Endothelial cell of umbilical vein (primary cell): ENCODE data around the gene C19orf33. TPM values are rescaled to one million over a fixed set of nuclear protein-coding genes. Genes with fewer than 3 reads are reported as not detected.

Experiments
- BruUV-seq: library from RNA; stranded (reverse); fragments of 400-500 nt; replicated peaks from 2 replicates; lab custom pipeline; 2021; lab: Mats Ljungman, UMichigan
- CTCF ChIA-PET: fragments of 300-600, 350-600 bp; sonication (Branson Sonifier 250); formaldehyde crosslinking; loops from one replicate; lab custom pipeline; 2021; ENCODE audit warnings: antibody characterized with exemption, inconsistent platforms; lab: Charles Lee
- POLR2A ChIA-PET: fragments of 300-600, 350-600 bp; sonication (Branson Sonifier 250); formaldehyde crosslinking; loops from one replicate; lab custom pipeline; 2021; ENCODE audit warnings: antibody characterized with exemption, inconsistent platforms; lab: Charles Lee
- DNase-seq: peaks from one replicate; pipeline ENCODE4 v3.0.0-alpha.2; 2011; ENCODE audit warnings: low read depth, low spot score
- FAIRE-seq: peaks from 2 replicates; lab custom pipeline; 2011; peaks lifted over from hg19 to GRCh38; lab: Jason Lieb, UNC
- H2AFZ ChIP-seq: 2 replicates; pipeline ENCODE4 v1.6.0; 2012; ENCODE audit warnings: low read depth, low read length, control low read depth, inconsistent platforms
- H3K27ac ChIP-seq: 2 replicates; pipeline ENCODE4 v1.5.1; 2011; ENCODE audit warnings: low read depth, mild to moderate bottlenecking, control low read depth, low read length, moderate library complexity; ENCODE audit not compliant: insufficient read depth
- H3K27me3 ChIP-seq, 2 experiments: 2 replicates each; pipeline versions ENCODE4 v1.6.0 to v1.6.1; 2011; ENCODE audit warnings: low read length in 2 of 2, mixed read lengths in 1 of 2; ENCODE audit not compliant: control insufficient read depth in 2 of 2, insufficient read depth in 2 of 2
- H3K36me3 ChIP-seq, 2 experiments: 2 replicates in 1 of 2; 3 replicates in 1 of 2; pipeline ENCODE4 v1.5.1; 2011; ENCODE audit warnings: low read length in 2 of 2, mild to moderate bottlenecking in 1 of 2, moderate library complexity in 1 of 2; ENCODE audit not compliant: control insufficient read depth in 2 of 2, insufficient read depth in 2 of 2; ENCODE audit errors: extremely low read depth in 1 of 2
- H3K4me1 ChIP-seq: 3 replicates; pipeline ENCODE4 v1.5.1; 2011; ENCODE audit warnings: mild to moderate bottlenecking, low read length; ENCODE audit not compliant: control insufficient read depth, insufficient read depth; ENCODE audit errors: extremely low read depth
- H3K4me2 ChIP-seq: 2 replicates; pipeline ENCODE4 v1.6.1; 2011; ENCODE audit warnings: low read length, control low read depth, mixed read lengths; ENCODE audit not compliant: insufficient read depth
- H3K4me3 ChIP-seq, 3 experiments: fragments of 200-600 bp in 1 of 3; sonication (generic), shearing (Covaris generic) in 1 of 3; replicated peaks in 1 of 3; 2 replicates each; pipeline ENCODE4 v1.5.1; 2011 to 2016; ENCODE audit warnings: control low read depth in 3 of 3, low read length in 3 of 3, mild to moderate bottlenecking in 2 of 3, inconsistent platforms in 1 of 3, low read depth in 1 of 3, moderate library complexity in 1 of 3; ENCODE audit not compliant: insufficient read depth in 1 of 3
- H3K79me2 ChIP-seq: 2 replicates; pipeline ENCODE4 v1.6.0; 2012; ENCODE audit warnings: low read length, inconsistent platforms; ENCODE audit not compliant: control insufficient read depth, insufficient read depth
- H3K9ac ChIP-seq: replicated peaks from 2 replicates; pipeline ENCODE3; 2011; ENCODE audit warnings: low read length, control low read depth; ENCODE audit not compliant: insufficient read depth; ENCODE audit errors: extremely low read depth
- H3K9me1 ChIP-seq: replicated peaks from 3 replicates; pipeline ENCODE4 v1.6.0; 2011; ENCODE audit warnings: mild to moderate bottlenecking, low read length; ENCODE audit not compliant: control insufficient read depth, insufficient read depth; ENCODE audit errors: extremely low read depth
- H3K9me3 ChIP-seq: replicated peaks from 2 replicates; pipeline ENCODE4 v1.5.1; 2012; ENCODE audit warnings: low read length, inconsistent platforms; ENCODE audit not compliant: control insufficient read depth, insufficient read depth
- H4K20me1 ChIP-seq: replicated peaks from 2 replicates; pipeline ENCODE3; 2011; ENCODE audit warnings: mild to moderate bottlenecking, low read length; ENCODE audit not compliant: control insufficient read depth, insufficient read depth; ENCODE audit errors: extremely low read depth
- CTCF ChIP-seq, 2 donors: IDR thresholded peaks; 1 replicate in 1 of 2; 2 replicates in 1 of 2; pipeline ENCODE4 v1.5.1; 2011; ENCODE audit warnings: low read length in 2 of 2, mild to moderate bottlenecking in 2 of 2, moderate library complexity in 2 of 2, control low read depth in 1 of 2, inconsistent platforms in 1 of 2, low read depth in 1 of 2; ENCODE audit not compliant: insufficient read depth in 1 of 2; ENCODE audit errors: extremely low read depth in 1 of 2
- EZH2 ChIP-seq: IDR thresholded peaks from 2 replicates; pipeline ENCODE4 v1.6.1; 2012; ENCODE audit warnings: borderline replicate concordance, low read depth, mild to moderate bottlenecking, moderate library complexity, low read length, inconsistent platforms; ENCODE audit not compliant: severe bottlenecking
- FOS ChIP-seq: IDR thresholded peaks from 2 replicates; pipeline ENCODE4 v1.6.1; 2011; ENCODE audit warnings: mild to moderate bottlenecking, low read length, moderate library complexity, borderline replicate concordance; ENCODE audit not compliant: insufficient read depth
- GATA2 ChIP-seq: IDR thresholded peaks from 2 replicates; pipeline ENCODE4 v1.7.0; 2011; ENCODE audit warnings: low read depth, mild to moderate bottlenecking, moderate library complexity, mixed read lengths, low read length; ENCODE audit not compliant: insufficient read length, insufficient read depth
- JUN ChIP-seq: IDR thresholded peaks from 2 replicates; pipeline ENCODE4 v1.6.1; 2011; ENCODE audit warnings: borderline replicate concordance, low read depth; ENCODE audit not compliant: insufficient read length, insufficient read depth
- MAX ChIP-seq: IDR thresholded peaks from 2 replicates; pipeline ENCODE4 v1.6.1; 2011; ENCODE audit not compliant: insufficient read depth, insufficient read length
- MYC ChIP-seq: IDR thresholded peaks from one replicate; pipeline ENCODE4 v1.6.1; 2011; ENCODE audit warnings: mild to moderate bottlenecking, low read depth, low read length
- POLR2A ChIP-seq: IDR thresholded peaks from 2 replicates; pipeline ENCODE4 v1.6.1; 2012; ENCODE audit warnings: low read depth, mild to moderate bottlenecking, control low read depth, low read length
- POLR2AphosphoS5 ChIP-seq: IDR thresholded peaks from 2 replicates; pipeline ENCODE4 v1.6.1; 2012; ENCODE audit warnings: low read depth, mild to moderate bottlenecking, control low read depth, low read length, moderate library complexity; ENCODE audit not compliant: insufficient read depth
- dilution Hi-C: fragments of 300-500 bp; cut with MboI; formaldehyde crosslinking; loops from one replicate; pipeline ENCODE4 v1.15.0; 2019; ENCODE audit warnings: low sequenced_read_pairs; ENCODE audit not compliant: extremely low pct_ligation_motif_present
- intact Hi-C: fragments of 100-400 bp; cut with micrococcal nuclease; formaldehyde crosslinking; loops from one replicate; pipeline ENCODE4 v1.10.0; 2022
- polyA plus RNA-seq, 4 experiments: library from polyadenylated mRNA; depleted of rRNA in 3 of 4; stranded (reverse) in 3 of 4; unstranded in 1 of 4; fragments of >200 nt; gene quantifications; 2 replicates each; pipeline versions ENCODE4 v1.2.1 to v1.2.3, GENCODE V29; 2011 to 2012; ENCODE audit warnings: missing spikeins in 1 of 4
- total RNA-seq: library from RNA; stranded (reverse); gene quantifications from 2 replicates; pipeline ENCODE4 v1.2.3, GENCODE V29; 2021

The C19orf33 gene
- total and polyA plus RNA-seq, 2 donors (not counting 3 experiments of a cell fraction or from before 2014, with no cell fraction given) = 4.3 to 34.1 TPM

- no peaks in the 10 kb centered on the region for H4K20me1 ChIP-seq
- intact Hi-C loops (no loop called here), dilution Hi-C loops (no loop called here)
- H3K9me1 ChIP-seq = no peaks in the 10 kb centered on the region
- H3K4me2 ChIP-seq = no peak overlapping the region
- H3K79me2 ChIP-seq = no peaks in the 10 kb centered on the region
- H3K9ac ChIP-seq = no peak overlapping the region
- no peaks in the 10 kb centered on the region for H3K36me3 ChIP-seq
- TF ChIP-seq FOS = no peak
- TF ChIP-seq POLR2AphosphoS5 = no peak
- TF ChIP-seq MAX = no peak
- no peak for TF ChIP-seq JUN
- no peak for TF ChIP-seq EZH2
- TF ChIP-seq CTCF (IDR thresholded peaks at IDR 0.05; ENCODE audit: extremely low read depth in 1 of 2, insufficient read depth in 1 of 2, low read depth in 1 of 2, low read length in 2 of 2) = no peak
- TF ChIP-seq MYC = no peak
- no peak for TF ChIP-seq POLR2A
- no peak for TF ChIP-seq GATA2
- no peak overlapping the region for H3K4me3 ChIP-seq
- DNase-seq (no peak), FAIRE-seq (no peak)
- no TSS peak for BruUV-seq
- peaks cover 3% of the 10 kb centered on the region for H3K4me1 ChIP-seq
- ChIA-PET CTCF (no interaction called here), POLR2A (interaction anchor here (0.5 kb wide), 1 partner anchor 65 kb away, joined by 5 read pairs; no protein-coding TSS in a partner anchor)
- no peaks in the 10 kb centered on the region for H3K27me3 ChIP-seq
- H3K9me3 ChIP-seq = no peaks in the 10 kb centered on the region
- H2AFZ ChIP-seq = no peak overlapping the region
- H3K27ac ChIP-seq = no peak overlapping the region
These were observed 15.8 kb upstream of the C19orf33 start for GRCh38 chr19:38288123-38288855.
